ENCODE measurements around the gene MRC2. TPM values are rescaled to one million over a fixed set of nuclear protein-coding genes. Genes with fewer than 3 reads are reported as not detected.

MRC2 gene
- total and polyA plus RNA-seq, 9 donors, result 12.9 to 134 (median 90.2) TPM

DNA sequence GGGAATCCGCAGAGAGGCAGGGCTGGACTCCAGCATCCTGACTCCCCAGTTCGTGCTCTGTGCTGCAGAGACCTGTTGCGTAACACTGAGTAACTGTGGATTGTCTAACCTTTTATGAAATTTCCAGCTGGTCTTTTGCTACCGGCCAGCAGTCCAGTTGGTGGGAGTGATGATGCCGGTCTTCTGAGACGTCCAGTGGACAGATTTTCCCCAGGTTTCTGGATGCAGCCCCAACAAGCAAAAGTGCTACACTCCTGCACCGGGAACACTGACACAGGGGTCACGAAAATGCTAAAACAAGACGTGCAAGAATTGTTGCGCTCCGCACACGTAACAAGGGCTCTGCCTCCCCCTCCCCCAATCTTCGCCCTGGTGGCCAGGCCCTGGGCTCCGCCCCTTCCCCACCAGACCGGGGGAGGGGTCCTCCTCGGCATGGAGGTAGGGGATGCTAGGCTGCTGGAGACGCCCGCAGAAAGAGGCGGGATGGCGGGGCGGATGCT is 701 bp upstream of the MRC2 start:
- WGBS, 3 donors, result 1 to 5% (median 2%) methylated on average over 19 to 21 of the region's 21 CpGs
- peaks cover 18% of the 10 kb centered on the region for H3K4me1 ChIP-seq (ENCODE audit: insufficient read depth)

DNA sequence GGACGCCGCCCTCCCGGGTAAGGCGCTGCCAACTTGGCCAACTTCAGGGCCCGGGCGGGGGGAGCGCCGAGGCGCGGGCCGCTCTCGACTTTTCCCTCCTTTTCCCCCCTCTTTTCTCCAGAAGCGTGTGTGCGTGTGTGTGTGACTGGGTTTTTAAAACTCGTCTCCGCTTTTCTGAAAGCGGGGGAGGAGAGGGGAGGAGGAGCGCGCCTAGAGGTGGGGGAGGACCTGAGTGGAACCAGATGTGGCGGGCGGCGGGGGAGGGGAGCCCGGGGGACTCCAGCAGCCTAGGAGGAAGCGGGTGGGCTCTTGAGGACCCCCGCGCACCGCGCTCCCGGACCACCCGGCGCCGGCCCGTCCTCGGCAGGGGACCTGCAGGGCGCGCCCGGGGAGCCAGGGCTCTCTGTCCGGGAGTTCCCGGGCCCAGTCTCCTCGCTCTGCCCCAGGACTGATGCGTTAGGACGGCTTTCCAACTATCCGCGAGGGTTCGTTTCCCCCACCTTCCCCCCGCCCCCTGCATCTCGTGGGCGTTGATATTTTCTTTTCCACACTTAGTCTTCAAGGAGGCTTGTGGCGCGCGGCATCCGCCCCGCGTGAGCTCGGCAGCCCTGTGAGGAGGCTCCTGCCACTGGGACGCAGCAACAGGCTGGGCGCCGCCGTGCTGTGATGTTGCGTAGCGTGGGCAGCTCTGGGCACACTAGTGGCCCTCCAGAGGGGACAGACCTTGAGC is 599 bp downstream of the MRC2 start:
- no peaks in the 10 kb centered on the region for H3K9me3 ChIP-seq
- peaks cover 18% of the 10 kb centered on the region for H3K4me1 ChIP-seq (ENCODE audit: insufficient read depth)
- WGBS, 3 donors, result 1% methylated on average over 50 to 61 of the region's 61 CpGs
- intact Hi-C loops (cut with DNase I), result no loop called here
- H3K27me3 ChIP-seq, result no peaks in the 10 kb centered on the region
- no peaks in the 10 kb centered on the region for H3K36me3 ChIP-seq
- H3K27ac ChIP-seq, result peak overlapping the region; percentile 90 to 100
- peak overlapping the region; percentile 67 for H3K4me3 ChIP-seq
- peak; percentile 85 to 88 (median 87) for DNase-seq
- TF ChIP-seq EP300 (IDR thresholded peaks at IDR 0.05) (no peak), POLR2A (IDR thresholded peaks at IDR 0.05) (no peak)
- TF ChIP-seq, protein P1, sequence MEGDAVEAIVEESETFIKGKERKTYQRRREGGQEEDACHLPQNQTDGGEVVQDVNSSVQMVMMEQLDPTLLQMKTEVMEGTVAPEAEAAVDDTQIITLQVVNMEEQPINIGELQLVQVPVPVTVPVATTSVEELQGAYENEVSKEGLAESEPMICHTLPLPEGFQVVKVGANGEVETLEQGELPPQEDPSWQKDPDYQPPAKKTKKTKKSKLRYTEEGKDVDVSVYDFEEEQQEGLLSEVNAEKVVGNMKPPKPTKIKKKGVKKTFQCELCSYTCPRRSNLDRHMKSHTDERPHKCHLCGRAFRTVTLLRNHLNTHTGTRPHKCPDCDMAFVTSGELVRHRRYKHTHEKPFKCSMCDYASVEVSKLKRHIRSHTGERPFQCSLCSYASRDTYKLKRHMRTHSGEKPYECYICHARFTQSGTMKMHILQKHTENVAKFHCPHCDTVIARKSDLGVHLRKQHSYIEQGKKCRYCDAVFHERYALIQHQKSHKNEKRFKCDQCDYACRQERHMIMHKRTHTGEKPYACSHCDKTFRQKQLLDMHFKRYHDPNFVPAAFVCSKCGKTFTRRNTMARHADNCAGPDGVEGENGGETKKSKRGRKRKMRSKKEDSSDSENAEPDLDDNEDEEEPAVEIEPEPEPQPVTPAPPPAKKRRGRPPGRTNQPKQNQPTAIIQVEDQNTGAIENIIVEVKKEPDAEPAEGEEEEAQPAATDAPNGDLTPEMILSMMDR (IDR thresholded peaks at IDR 0.05), result no peak

More for the DNA sequence above, 701 bp upstream of the MRC2 start:
- Histone ChIP-seq H3K4me3 (peak overlapping the region; percentile 67), H3K36me3 (no peaks in the 10 kb centered on the region), H3K9me3 (no peaks in the 10 kb centered on the region), H3K27me3 (no peaks in the 10 kb centered on the region), H3K27ac (peak overlapping the region; percentile 90 to 100)
- peak; percentile 82 to 88 (median 85) for DNase-seq
- intact Hi-C loops (cut with DNase I), result no loop called here
- TF ChIP-seq EP300 (IDR thresholded peaks at IDR 0.05) (no peak), POLR2A (IDR thresholded peaks at IDR 0.05) (peak; percentile 35)

DNA sequence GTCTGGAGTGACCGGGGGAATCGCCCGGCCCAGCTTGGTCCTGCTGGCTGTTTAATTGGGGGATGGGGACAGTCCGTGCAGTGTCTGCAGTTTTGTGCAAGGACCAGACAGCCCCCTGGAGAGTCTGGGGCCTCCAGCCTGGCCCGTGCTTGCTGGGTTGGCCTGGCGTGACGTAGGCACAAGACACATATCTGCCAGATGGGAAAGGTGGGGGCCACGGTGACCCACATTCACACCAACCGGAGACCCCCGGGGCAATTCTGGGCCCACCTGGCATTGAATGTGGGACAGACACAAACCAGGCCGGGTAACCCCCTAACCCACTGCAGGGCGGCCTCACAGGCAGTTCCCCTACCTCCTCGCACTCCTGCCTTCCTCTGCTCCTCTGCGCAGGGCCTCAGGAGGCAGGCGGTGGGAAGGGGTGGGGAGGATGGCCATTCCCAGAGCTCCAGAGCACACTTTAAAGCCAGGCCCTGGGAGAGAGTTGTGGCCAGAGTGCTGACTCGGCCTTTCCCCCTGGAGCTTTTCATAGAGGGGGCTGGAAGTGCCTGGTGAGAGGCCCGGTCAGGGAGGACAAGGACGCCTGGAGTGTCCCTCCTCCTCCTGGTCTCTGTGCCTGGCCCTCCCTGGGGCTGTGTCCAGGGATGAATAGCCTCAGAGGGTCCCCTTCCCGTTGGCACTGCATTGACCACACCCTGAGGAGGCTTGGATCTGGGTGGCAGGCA is 1.5 kb downstream of the MRC2 start:
- TF ChIP-seq POLR2A (IDR thresholded peaks at IDR 0.05) (no peak), EP300 (IDR thresholded peaks at IDR 0.05) (no peak)
- TF ChIP-seq, protein P1 (IDR thresholded peaks at IDR 0.05), result no peak
- Histone ChIP-seq H3K27me3 (no peaks in the 10 kb centered on the region), H3K9me3 (no peaks in the 10 kb centered on the region), H3K4me3 (peak overlapping the region; percentile 67), H3K4me1 (ENCODE audit: insufficient read depth) (peaks cover 18% of the 10 kb centered on the region), H3K36me3 (no peaks in the 10 kb centered on the region), H3K27ac (peak overlapping the region; percentile 90 to 100)
- 11 to 16% (median 11%) methylated on average over 19 of the region's 19 CpGs for WGBS, 3 donors
- intact Hi-C loops (cut with DNase I), result no loop called here
- peak; percentile 66 to 79 (median 71) for DNase-seq

DNA sequence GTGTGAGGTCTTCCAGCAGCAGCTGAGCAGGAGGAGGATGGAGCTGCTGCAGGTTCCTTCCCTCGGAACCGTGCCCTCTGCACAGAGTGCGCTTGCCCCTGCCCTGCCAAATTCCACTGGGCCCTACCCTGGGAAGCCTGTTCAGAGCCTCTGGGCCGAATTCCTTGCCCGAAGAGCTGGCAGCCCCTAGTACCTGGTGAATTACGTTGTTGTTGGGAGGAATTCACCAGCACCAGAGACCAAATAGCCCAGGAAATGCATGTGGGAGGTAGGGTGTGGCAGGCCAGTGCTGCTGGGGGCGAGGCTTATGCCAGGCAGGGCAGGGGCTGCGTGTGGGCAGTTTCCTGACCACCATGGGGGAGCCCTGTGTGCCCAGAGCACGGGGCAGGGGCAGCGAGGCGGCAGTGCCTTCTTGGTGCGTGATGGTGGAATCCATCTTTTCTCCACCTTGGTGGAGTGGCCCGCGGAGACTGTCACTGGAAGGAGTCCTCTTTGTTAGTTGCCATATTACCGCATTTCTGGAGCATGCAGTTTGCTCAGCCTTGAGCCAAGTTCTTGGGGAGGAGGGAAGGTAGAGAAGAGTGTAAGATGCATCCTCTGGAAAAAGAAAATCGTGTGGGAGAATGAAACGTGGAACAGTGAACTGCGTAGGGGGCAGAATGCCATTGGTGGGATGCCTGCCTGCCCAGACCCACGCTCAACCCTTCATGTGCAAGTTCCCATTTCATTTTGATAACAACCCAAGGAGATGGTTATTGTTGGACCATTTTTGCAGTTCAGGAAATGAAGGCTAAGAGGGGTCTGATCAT is 2.3 kb downstream of the MRC2 start:
- Histone ChIP-seq H3K36me3 (no peaks in the 10 kb centered on the region), H3K9me3 (no peaks in the 10 kb centered on the region), H3K4me1 (ENCODE audit: insufficient read depth) (peaks cover 18% of the 10 kb centered on the region), H3K4me3 (peak overlapping the region; percentile 67), H3K27me3 (no peaks in the 10 kb centered on the region), H3K27ac (peak overlapping the region; percentile 90 to 100)
- intact Hi-C loops (cut with DNase I), result no loop called here
- DNase-seq, result peak in 1 of 5 donors; percentile 46
- TF ChIP-seq, protein P1 (IDR thresholded peaks at IDR 0.05), result no peak
- 41 to 44% (median 42%) methylated on average over 19 of the region's 19 CpGs for WGBS, 3 donors
